ENCODE results near the gene RUFY4.

RUFY4 gene

GRCh38 chr2:218075975-218076811 is 7.1 kb downstream of the RUFY4 start:
- Histone ChIP-seq H4K20me1 (ENCODE audit: insufficient read depth, low read length, poor library complexity, severe bottlenecking) (no peaks in the 10 kb centered on the region), H2AFZ (ENCODE audit: low read length) (no peak overlapping the region), H3F3A (ENCODE audit: low read depth) (no peaks in the 10 kb centered on the region), H3K4me1 (ENCODE audit: insufficient read depth, low read length, poor library complexity, severe bottlenecking) (no peaks in the 10 kb centered on the region), H3K4me3 (ENCODE audit: low read length, poor library complexity, severe bottlenecking) (no peak overlapping the region), H3K27me3 (ENCODE audit: insufficient read depth, low read length, poor library complexity, severe bottlenecking) (no peaks in the 10 kb centered on the region), H3K9ac (ENCODE audit: low read depth, low read length, poor library complexity, severe bottlenecking) (no peak overlapping the region), H3K9me2 (replicated peaks; ENCODE audit: low read depth, low read length) (no peaks in the 10 kb centered on the region), H3K9me3 (ENCODE audit: insufficient read depth, low read depth, low read length) (no peaks in the 10 kb centered on the region), H3K4me2 (ENCODE audit: low read depth, low read length, poor library complexity, severe bottlenecking) (no peak overlapping the region), H3K79me2 (ENCODE audit: insufficient read depth, low read length) (no peaks in the 10 kb centered on the region), H3K36me3 (ENCODE audit: insufficient read depth, low read length) (no peaks in the 10 kb centered on the region)
- TF ChIP-seq CTCF (conservative IDR thresholded peaks at IDR 0.05; ENCODE audit: low read length) (no peak), EZH2phosphoT487 (IDR thresholded peaks at IDR 0.05; ENCODE audit: borderline replicate concordance) (no peak)

DNA sequence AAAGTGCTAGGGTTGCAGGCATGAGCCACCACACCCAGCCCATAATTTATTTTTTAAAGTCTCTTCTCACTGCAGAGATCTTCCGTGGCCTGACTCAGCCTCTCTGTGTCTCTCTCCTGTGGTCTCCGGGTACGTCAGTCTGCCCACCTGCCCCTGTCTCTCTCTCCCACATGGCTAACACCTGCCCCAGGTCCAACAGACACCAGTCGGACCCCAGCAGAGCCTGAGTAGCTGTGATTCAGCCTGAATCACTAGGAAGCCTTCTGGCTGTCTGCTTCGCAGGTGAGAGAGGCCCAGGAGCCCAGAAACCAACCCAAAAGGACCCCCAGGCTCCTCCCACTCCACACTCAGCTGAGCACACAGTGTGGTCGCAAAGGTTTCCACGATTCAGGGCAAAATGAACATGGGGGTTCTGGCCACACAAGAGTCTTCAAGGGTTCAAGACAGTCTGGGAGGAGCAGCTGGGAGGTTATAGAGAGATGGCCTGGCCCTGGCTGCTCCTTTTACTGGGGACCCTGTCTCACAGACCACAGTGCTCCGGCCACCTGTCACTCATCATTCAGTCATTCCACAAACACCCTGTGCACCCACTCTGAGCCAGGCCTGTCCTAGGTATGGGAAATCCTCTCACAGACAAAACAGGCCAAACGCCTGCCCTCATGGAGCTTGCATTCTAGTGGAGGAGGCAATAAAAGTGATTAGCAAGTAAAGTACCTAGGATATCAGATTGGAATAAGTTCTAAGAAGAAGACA is 8.6 kb downstream of the RUFY4 start:
- Histone ChIP-seq H3K9me3 (ENCODE audit: insufficient read depth, low read depth, low read length) (no peaks in the 10 kb centered on the region), H3F3A (ENCODE audit: low read depth) (no peaks in the 10 kb centered on the region), H3K9ac (ENCODE audit: low read depth, low read length, poor library complexity, severe bottlenecking) (no peak overlapping the region), H4K20me1 (ENCODE audit: insufficient read depth, low read length, poor library complexity, severe bottlenecking) (no peaks in the 10 kb centered on the region), H3K79me2 (ENCODE audit: insufficient read depth, low read length) (no peaks in the 10 kb centered on the region), H3K36me3 (ENCODE audit: insufficient read depth, low read length) (no peaks in the 10 kb centered on the region), H3K27me3 (ENCODE audit: insufficient read depth, low read length, poor library complexity, severe bottlenecking) (no peaks in the 10 kb centered on the region), H2AFZ (ENCODE audit: low read length) (no peak overlapping the region), H3K4me3 (ENCODE audit: low read length, poor library complexity, severe bottlenecking) (no peak overlapping the region), H3K4me2 (ENCODE audit: low read depth, low read length, poor library complexity, severe bottlenecking) (no peak overlapping the region), H3K9me2 (replicated peaks; ENCODE audit: low read depth, low read length) (no peaks in the 10 kb centered on the region), H3K4me1 (ENCODE audit: insufficient read depth, low read length, poor library complexity, severe bottlenecking) (no peaks in the 10 kb centered on the region)
- TF ChIP-seq EZH2phosphoT487 (IDR thresholded peaks at IDR 0.05; ENCODE audit: borderline replicate concordance) = no peak
- TF ChIP-seq CTCF (conservative IDR thresholded peaks at IDR 0.05; ENCODE audit: low read length) = no peak

DNA sequence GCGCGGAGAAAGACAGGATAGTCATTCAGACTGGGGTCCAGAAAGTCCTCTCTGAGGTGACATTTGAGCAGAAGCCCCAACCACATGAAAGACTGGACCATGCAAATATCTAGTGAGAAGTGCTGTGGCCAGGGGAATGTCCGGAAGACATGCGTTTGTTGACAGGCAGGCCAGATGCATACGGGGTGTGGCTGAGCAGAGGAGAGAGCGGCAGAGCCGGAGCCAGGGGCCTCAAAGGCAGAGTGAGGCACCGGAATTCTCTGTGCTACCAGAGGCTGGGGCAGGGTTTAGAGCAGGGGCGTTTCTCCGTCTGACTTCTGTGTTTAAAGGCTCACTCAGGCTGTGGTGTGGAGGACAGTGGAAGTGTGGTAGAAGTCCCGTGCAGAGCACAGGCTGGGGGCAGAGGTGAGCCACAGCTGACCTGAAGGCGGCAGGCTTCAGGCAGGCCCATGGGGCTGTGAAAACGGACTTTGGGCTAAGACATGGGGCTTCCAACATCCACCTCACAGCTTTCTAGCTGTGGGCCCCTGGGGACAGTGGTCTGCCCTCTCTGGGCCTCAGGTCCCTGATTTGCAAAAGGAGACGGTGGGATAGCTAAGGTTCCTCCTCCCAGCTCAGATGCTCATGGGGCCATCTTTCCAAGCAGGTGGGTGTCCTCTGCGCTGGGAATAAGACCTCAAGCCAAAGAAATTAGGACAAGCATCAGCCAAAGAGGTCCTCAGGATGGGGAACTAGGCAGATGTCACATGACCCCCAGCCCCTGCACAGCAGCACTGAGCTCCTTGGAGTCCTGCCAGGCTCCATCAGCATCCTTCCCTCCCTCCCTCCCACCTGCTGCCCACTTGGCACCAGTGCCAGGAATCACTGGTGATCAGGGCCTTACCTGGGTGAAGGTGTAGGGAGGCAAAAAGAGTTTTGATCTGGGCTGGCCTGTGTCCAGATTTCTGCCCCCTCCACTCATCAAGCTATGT is 11.2 kb downstream of the RUFY4 start:
- H3K4me1 ChIP-seq (ENCODE audit: insufficient read depth, low read length, poor library complexity, severe bottlenecking) = no peaks in the 10 kb centered on the region
- H2AFZ ChIP-seq (ENCODE audit: low read length) = no peak overlapping the region
- no peaks in the 10 kb centered on the region for H3F3A ChIP-seq (ENCODE audit: low read depth)
- no peak for TF ChIP-seq EZH2phosphoT487 (IDR thresholded peaks at IDR 0.05; ENCODE audit: borderline replicate concordance)
- TF ChIP-seq CTCF (conservative IDR thresholded peaks at IDR 0.05; ENCODE audit: low read length) = no peak
- no peak overlapping the region for H3K4me2 ChIP-seq (ENCODE audit: low read depth, low read length, poor library complexity, severe bottlenecking)
- no peaks in the 10 kb centered on the region for H3K9me2 ChIP-seq (replicated peaks; ENCODE audit: low read depth, low read length)
- no peak overlapping the region for H3K9ac ChIP-seq (ENCODE audit: low read depth, low read length, poor library complexity, severe bottlenecking)
- no peaks in the 10 kb centered on the region for H3K9me3 ChIP-seq (ENCODE audit: insufficient read depth, low read depth, low read length)
- no peak overlapping the region for H3K4me3 ChIP-seq (ENCODE audit: low read length, poor library complexity, severe bottlenecking)
- H3K27me3 ChIP-seq (ENCODE audit: insufficient read depth, low read length, poor library complexity, severe bottlenecking) = no peaks in the 10 kb centered on the region
- H3K79me2 ChIP-seq (ENCODE audit: insufficient read depth, low read length) = no peaks in the 10 kb centered on the region
- no peaks in the 10 kb centered on the region for H3K36me3 ChIP-seq (ENCODE audit: insufficient read depth, low read length)
- H4K20me1 ChIP-seq (ENCODE audit: insufficient read depth, low read length, poor library complexity, severe bottlenecking) = no peaks in the 10 kb centered on the region
